ENCODE results near the gene OPRPN. TPM values are rescaled to one million over a fixed set of nuclear protein-coding genes. Genes with fewer than 3 reads are reported as not detected.

The OPRPN gene
- not detected in 2 replicates for total RNA-seq
- polyA plus RNA-seq: not detected in 2 replicates

GRCh38 chr4:70397580-70397979 lies at the start of gene OPRPN:
Gene OPRPN, plus strand, starts transcription at chr4:70397940. Its CDS starts 1,346 bp downstream, at chr4:70399286.
- H4K20me1 ChIP-seq (ENCODE audit: insufficient read depth, poor library complexity, severe bottlenecking): no peaks in the 10 kb centered on the region
- H3K4me2 ChIP-seq: no peak within 1 kb of the TSS
- H3K27ac ChIP-seq: no peak within 1 kb of the TSS
- H3K36me3 ChIP-seq (replicated peaks; ENCODE audit: insufficient read depth, low read depth): no peaks in the 10 kb centered on the region
- no peaks in the 10 kb centered on the region for H3K27me3 ChIP-seq
- H3K4me3 ChIP-seq: no peak within 1 kb of the TSS
- TF ChIP-seq EZH2phosphoT487 (IDR thresholded peaks at IDR 0.05; ENCODE audit: low read depth, severe bottlenecking, unreplicated experiment): no peak
- no peak for TF ChIP-seq CTCF (IDR thresholded peaks at IDR 0.05; ENCODE audit: poor library complexity)
- no peak for TF ChIP-seq EZH2 (IDR thresholded peaks at IDR 0.05; ENCODE audit: borderline replicate concordance)
- no peaks in the 10 kb centered on the region for H3K4me1 ChIP-seq (ENCODE audit: insufficient read depth)
- H2AFZ ChIP-seq: no peak within 1 kb of the TSS
- H3K79me2 ChIP-seq: no peaks in the 10 kb centered on the region
- no peaks in the 10 kb centered on the region for H3K9me2 ChIP-seq (replicated peaks; ENCODE audit: insufficient read depth)
- no peaks in the 10 kb centered on the region for H3K9me3 ChIP-seq (ENCODE audit: low read depth)
- DNase-seq (ENCODE audit: low spot score): no peak

- H3K27me3 ChIP-seq: no peaks in the 10 kb centered on the region
- H3K9me3 ChIP-seq (ENCODE audit: low read depth): no peaks in the 10 kb centered on the region
- H3K36me3 ChIP-seq (replicated peaks; ENCODE audit: insufficient read depth, low read depth): no peaks in the 10 kb centered on the region
- 82% methylated on average over 1 of the region's 1 CpG for WGBS (ENCODE audit: low lambda C conversion rate, missing lambda C conversion rate)
- no peaks in the 10 kb centered on the region for H3K9me2 ChIP-seq (replicated peaks; ENCODE audit: insufficient read depth)
- no peaks in the 10 kb centered on the region for H3K4me1 ChIP-seq (ENCODE audit: insufficient read depth)
- H3K79me2 ChIP-seq: no peaks in the 10 kb centered on the region
- no peak for DNase-seq (ENCODE audit: low spot score)
- TF ChIP-seq EZH2 (IDR thresholded peaks at IDR 0.05; ENCODE audit: borderline replicate concordance) (no peak), EZH2phosphoT487 (IDR thresholded peaks at IDR 0.05; ENCODE audit: low read depth, severe bottlenecking, unreplicated experiment) (no peak), CTCF (IDR thresholded peaks at IDR 0.05; ENCODE audit: poor library complexity) (no peak)
- no peak overlapping the region for H3K4me2 ChIP-seq
- no peak overlapping the region for H2AFZ ChIP-seq
- H3K27ac ChIP-seq: no peak overlapping the region
- H4K20me1 ChIP-seq (ENCODE audit: insufficient read depth, poor library complexity, severe bottlenecking): no peaks in the 10 kb centered on the region
- no peak overlapping the region for H3K4me3 ChIP-seq
Observed at GRCh38 chr4:70356185-70356584, 41.6 kb upstream of the OPRPN start.

- Histone ChIP-seq H3K4me3 (no peak overlapping the region), H3K4me1 (ENCODE audit: insufficient read depth) (no peaks in the 10 kb centered on the region), H4K20me1 (ENCODE audit: insufficient read depth, poor library complexity, severe bottlenecking) (no peaks in the 10 kb centered on the region), H3K36me3 (replicated peaks; ENCODE audit: insufficient read depth, low read depth) (no peaks in the 10 kb centered on the region), H3K27me3 (no peaks in the 10 kb centered on the region), H3K9me3 (ENCODE audit: low read depth) (no peaks in the 10 kb centered on the region), H3K79me2 (no peaks in the 10 kb centered on the region), H3K4me2 (no peak overlapping the region), H3K27ac (no peak overlapping the region), H2AFZ (no peak overlapping the region), H3K9me2 (replicated peaks; ENCODE audit: insufficient read depth) (no peaks in the 10 kb centered on the region)
- 52% methylated on average over 3 of the region's 3 CpGs for WGBS (ENCODE audit: low lambda C conversion rate, missing lambda C conversion rate)
- TF ChIP-seq EZH2 (IDR thresholded peaks at IDR 0.05; ENCODE audit: borderline replicate concordance) (no peak), CTCF (IDR thresholded peaks at IDR 0.05; ENCODE audit: poor library complexity) (no peak)
- no peak for DNase-seq (ENCODE audit: low spot score)
Observed at GRCh38 chr4:70359115-70359661, 38.6 kb upstream of the OPRPN start.

- TF ChIP-seq CTCF (IDR thresholded peaks at IDR 0.05; ENCODE audit: poor library complexity) (no peak), EZH2phosphoT487 (IDR thresholded peaks at IDR 0.05; ENCODE audit: low read depth, severe bottlenecking, unreplicated experiment) (no peak), EZH2 (IDR thresholded peaks at IDR 0.05; ENCODE audit: borderline replicate concordance) (no peak)
- H3K4me1 ChIP-seq (ENCODE audit: insufficient read depth): no peaks in the 10 kb centered on the region
- no peak within 1 kb of the TSS for H3K27ac ChIP-seq
- 91% methylated on average over 3 of the region's 3 CpGs for WGBS (ENCODE audit: low lambda C conversion rate, missing lambda C conversion rate)
- no peak within 1 kb of the TSS for H3K4me3 ChIP-seq
- no peak within 1 kb of the TSS for H3K4me2 ChIP-seq
- no peaks in the 10 kb centered on the region for H3K9me3 ChIP-seq (ENCODE audit: low read depth)
- no peak within 1 kb of the TSS for H2AFZ ChIP-seq
- H3K36me3 ChIP-seq (replicated peaks; ENCODE audit: insufficient read depth, low read depth): no peaks in the 10 kb centered on the region
- H4K20me1 ChIP-seq (ENCODE audit: insufficient read depth, poor library complexity, severe bottlenecking): no peaks in the 10 kb centered on the region
- no peaks in the 10 kb centered on the region for H3K27me3 ChIP-seq
- DNase-seq (ENCODE audit: low spot score): no peak
- H3K79me2 ChIP-seq: no peaks in the 10 kb centered on the region
- H3K9me2 ChIP-seq (replicated peaks; ENCODE audit: insufficient read depth): no peaks in the 10 kb centered on the region
Observed at GRCh38 chr4:70360460-70360859, 37.3 kb upstream of the OPRPN start, which contains the start of gene SMR3A. Gene SMR3A, plus strand, starts transcription at chr4:70360760. Its CDS starts 1,356 bp downstream, at chr4:70362116.
